ENCODE results near the gene RAB6A.

Gene RAB6A

GRCh38 chr11:73652856-73653559, 107.9 kb downstream of the RAB6A start:
- DNase-seq (ENCODE audit: low spot score) = no peak

GRCh38 chr11:73652046-73652730, 108.7 kb downstream of the RAB6A start:
- peak; percentile 91 for DNase-seq (ENCODE audit: low spot score)

- DNase-seq (ENCODE audit: low spot score) = no peak
These were observed 109.2 kb downstream of the RAB6A start for GRCh38 chr11:73651661-73652045.

- no peak for DNase-seq (ENCODE audit: low spot score)
These were observed 109.6 kb downstream of the RAB6A start for GRCh38 chr11:73651252-73651651.

GRCh38 chr11:73650400-73650799, 110.5 kb downstream of the RAB6A start:
- DNase-seq (ENCODE audit: low spot score) = no peak

GRCh38 chr11:73649206-73649605, 111.7 kb downstream of the RAB6A start:
- DNase-seq (ENCODE audit: low spot score) = no peak

GRCh38 chr11:73648571-73649046, 112.3 kb downstream of the RAB6A start:
- DNase-seq (ENCODE audit: low spot score) = no peak

GRCh38 chr11:73648121-73648520, 112.8 kb downstream of the RAB6A start:
- DNase-seq (ENCODE audit: low spot score) = no peak

GRCh38 chr11:73647459-73648100, 113.3 kb downstream of the RAB6A start:
- peak; percentile 93 for DNase-seq (ENCODE audit: low spot score)

- peak; percentile 95 for DNase-seq (ENCODE audit: low spot score)
These were observed 114.8 kb downstream of the RAB6A start, which contains the start of gene PLEKHB1 for GRCh38 chr11:73645972-73646631. Gene PLEKHB1, plus strand, starts transcription at chr11:73646581. Its CDS starts 28 bp downstream, at chr11:73646609.

GRCh38 chr11:73645121-73645969, 115.5 kb downstream of the RAB6A start:
- no peak for DNase-seq (ENCODE audit: low spot score)

- DNase-seq (ENCODE audit: low spot score) = no peak
These were observed 119.2 kb downstream of the RAB6A start for GRCh38 chr11:73641668-73642067.

- DNase-seq (ENCODE audit: low spot score) = no peak
These were observed 120.3 kb downstream of the RAB6A start for GRCh38 chr11:73640592-73640991.

- DNase-seq (ENCODE audit: low spot score) = no peak
These were observed 123.9 kb downstream of the RAB6A start for GRCh38 chr11:73637012-73637411.

GRCh38 chr11:73636249-73636648, 124.6 kb downstream of the RAB6A start:
- no peak for DNase-seq (ENCODE audit: low spot score)

- no peak for DNase-seq (ENCODE audit: low spot score)
These were observed 125.2 kb downstream of the RAB6A start for GRCh38 chr11:73635721-73636120.

GRCh38 chr11:73633999-73634398, 126.9 kb downstream of the RAB6A start:
- no peak for DNase-seq (ENCODE audit: low spot score)

GRCh38 chr11:73632996-73633395, 127.9 kb downstream of the RAB6A start:
- DNase-seq (ENCODE audit: low spot score) = no peak

- no peak for DNase-seq (ENCODE audit: low spot score)
These were observed 131.0 kb downstream of the RAB6A start for GRCh38 chr11:73629907-73630306.

- peak; percentile 83 for DNase-seq (ENCODE audit: low spot score)
These were observed 135.1 kb downstream of the RAB6A start for GRCh38 chr11:73625696-73626318.

All from ecto neural progenitor cell (in vitro differentiated cells).